ENCODE data around the gene SYNGR2.
A peak's percentile ranks its signal among the peaks of the same experiment; 100 is the strongest.

The SYNGR2 gene

GRCh38 chr17:78143214-78144146, 24.9 kb upstream of the SYNGR2 start:
- no peak for DNase-seq (ENCODE audit: low read depth)

- no peak for DNase-seq (ENCODE audit: low read depth)
These were observed 24.1 kb upstream of the SYNGR2 start for GRCh38 chr17:78144147-78144719.

- no peak for DNase-seq (ENCODE audit: low read depth)
These were observed 23.4 kb upstream of the SYNGR2 start for GRCh38 chr17:78144736-78145641.

GRCh38 chr17:78146471-78146869, 21.9 kb upstream of the SYNGR2 start:
- DNase-seq (ENCODE audit: low read depth) = no peak

- no peak for DNase-seq (ENCODE audit: low read depth)
These were observed 21.5 kb upstream of the SYNGR2 start for GRCh38 chr17:78146881-78147280.

- DNase-seq (ENCODE audit: low read depth) = no peak
These were observed 20.9 kb upstream of the SYNGR2 start for GRCh38 chr17:78147315-78147998.

GRCh38 chr17:78148286-78149016, 19.9 kb upstream of the SYNGR2 start:
- DNase-seq (ENCODE audit: low read depth) = no peak

- DNase-seq (ENCODE audit: low read depth) = no peak
These were observed 16.8 kb upstream of the SYNGR2 start for GRCh38 chr17:78151514-78152008.

GRCh38 chr17:78154903-78155811, 13.2 kb upstream of the SYNGR2 start:
- no peak for DNase-seq (ENCODE audit: low read depth)

- DNase-seq (ENCODE audit: low read depth) = no peak
These were observed 8.7 kb upstream of the SYNGR2 start for GRCh38 chr17:78159575-78160158.

- no peak for DNase-seq (ENCODE audit: low read depth)
These were observed 4.3 kb upstream of the SYNGR2 start for GRCh38 chr17:78163881-78164747.

GRCh38 chr17:78164748-78165607, 3.4 kb upstream of the SYNGR2 start:
- DNase-seq (ENCODE audit: low read depth) = no peak

GRCh38 chr17:78166416-78166815, 2.0 kb upstream of the SYNGR2 start:
- DNase-seq (ENCODE audit: low read depth) = no peak

GRCh38 chr17:78168903-78169793, 767 bp downstream of the SYNGR2 start:
- peak; percentile 57 for DNase-seq (ENCODE audit: low read depth)

GRCh38 chr17:78170692-78171590, 2.6 kb downstream of the SYNGR2 start:
- no peak for DNase-seq (ENCODE audit: low read depth)

All from activated T-cell treated with anti-CD3 and anti-CD28 coated beads for 48 hours (primary cell).